AG09319 (cell line): ENCODE results near the gene NUAK2.
"Not testable (repeated sequence)": the region's sequence is repeated elsewhere in the genome, so short reads cannot be mapped to it uniquely, and the experiment has no call there.

ENCODE experiments used
- DNase-seq: peaks from one replicate; pipeline ENCODE4 v3.0.0-alpha.2; 2010; ENCODE audit warnings: low read depth; ENCODE audit errors: extremely low read depth
- TF ChIP-seq, protein P1 (sequence below): IDR thresholded peaks from 2 replicates; pipeline ENCODE4 v1.5.1; 2011; ENCODE audit warnings: low read depth, mild to moderate bottlenecking, inconsistent platforms, low read length, moderate library complexity

Gene NUAK2

DNA sequence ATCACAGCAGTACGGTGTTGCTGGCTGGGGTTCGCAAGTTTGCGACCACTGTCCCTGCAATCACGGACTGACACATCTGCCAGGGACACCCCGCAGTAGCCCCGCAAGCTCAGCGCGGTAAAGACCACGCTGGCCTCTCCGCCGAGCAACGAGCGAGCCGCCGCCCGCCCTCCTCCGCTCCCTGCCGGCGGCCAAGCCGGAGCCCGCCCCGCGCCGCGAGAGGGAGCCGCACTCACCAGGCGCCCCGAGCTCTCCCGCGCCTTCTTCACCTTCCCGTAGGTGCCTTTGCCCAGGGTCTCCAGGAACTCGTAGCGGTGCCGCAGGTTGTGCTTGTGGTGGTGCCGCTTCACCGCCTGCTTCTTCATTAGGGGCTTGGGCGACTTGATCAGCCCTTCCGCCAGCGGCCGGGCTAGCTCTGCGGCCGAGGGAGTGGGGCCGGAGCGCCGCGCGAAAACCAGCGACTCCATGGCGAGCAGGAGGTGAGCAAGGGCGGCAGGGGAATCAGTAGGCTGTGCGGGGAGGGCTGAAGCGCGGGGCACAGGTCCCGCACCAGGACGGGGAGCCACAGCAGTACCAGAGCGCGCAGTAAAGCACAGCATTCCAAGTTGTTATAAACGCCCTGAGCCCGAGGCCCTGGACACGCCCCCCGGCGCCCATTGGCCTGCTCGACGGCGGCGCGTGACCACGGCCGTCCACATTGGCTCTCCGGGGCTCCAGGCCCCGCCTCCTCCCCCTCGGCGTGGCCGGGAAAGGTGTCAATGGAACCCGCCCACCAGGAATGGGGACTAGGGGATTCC lies at the start of gene NUAK2:
Gene NUAK2, minus strand, starts transcription at position 584 of the 797 bp plus-strand sequence. Its CDS starts 117 bp downstream, at position 467.
- no peak for DNase-seq

DNA sequence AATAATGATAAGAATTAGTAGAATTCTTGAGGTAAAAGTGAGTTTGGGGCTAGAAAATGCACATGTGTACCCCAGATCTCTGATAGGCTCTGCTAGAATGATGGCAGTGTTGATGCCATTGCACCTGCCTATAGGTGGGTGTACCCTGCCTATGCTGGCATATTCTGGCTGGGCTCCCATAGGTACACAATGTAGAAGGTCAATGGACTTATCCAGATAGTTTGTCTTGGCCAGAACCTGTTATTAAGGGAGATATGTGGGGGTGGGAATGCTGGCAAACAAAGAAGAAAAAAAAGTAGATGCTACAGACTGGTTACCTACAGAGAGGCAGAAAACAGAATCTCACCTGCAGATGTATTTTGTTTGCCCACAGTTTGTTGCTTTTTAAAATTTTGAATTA lies 49.2 kb upstream of the NUAK2 start:
- DNase-seq: no peak
- TF ChIP-seq, protein P1, sequence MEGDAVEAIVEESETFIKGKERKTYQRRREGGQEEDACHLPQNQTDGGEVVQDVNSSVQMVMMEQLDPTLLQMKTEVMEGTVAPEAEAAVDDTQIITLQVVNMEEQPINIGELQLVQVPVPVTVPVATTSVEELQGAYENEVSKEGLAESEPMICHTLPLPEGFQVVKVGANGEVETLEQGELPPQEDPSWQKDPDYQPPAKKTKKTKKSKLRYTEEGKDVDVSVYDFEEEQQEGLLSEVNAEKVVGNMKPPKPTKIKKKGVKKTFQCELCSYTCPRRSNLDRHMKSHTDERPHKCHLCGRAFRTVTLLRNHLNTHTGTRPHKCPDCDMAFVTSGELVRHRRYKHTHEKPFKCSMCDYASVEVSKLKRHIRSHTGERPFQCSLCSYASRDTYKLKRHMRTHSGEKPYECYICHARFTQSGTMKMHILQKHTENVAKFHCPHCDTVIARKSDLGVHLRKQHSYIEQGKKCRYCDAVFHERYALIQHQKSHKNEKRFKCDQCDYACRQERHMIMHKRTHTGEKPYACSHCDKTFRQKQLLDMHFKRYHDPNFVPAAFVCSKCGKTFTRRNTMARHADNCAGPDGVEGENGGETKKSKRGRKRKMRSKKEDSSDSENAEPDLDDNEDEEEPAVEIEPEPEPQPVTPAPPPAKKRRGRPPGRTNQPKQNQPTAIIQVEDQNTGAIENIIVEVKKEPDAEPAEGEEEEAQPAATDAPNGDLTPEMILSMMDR: no peak

More for the DNA sequence above, at the start of gene NUAK2:
- TF ChIP-seq, protein P1: peak; percentile 19

DNA sequence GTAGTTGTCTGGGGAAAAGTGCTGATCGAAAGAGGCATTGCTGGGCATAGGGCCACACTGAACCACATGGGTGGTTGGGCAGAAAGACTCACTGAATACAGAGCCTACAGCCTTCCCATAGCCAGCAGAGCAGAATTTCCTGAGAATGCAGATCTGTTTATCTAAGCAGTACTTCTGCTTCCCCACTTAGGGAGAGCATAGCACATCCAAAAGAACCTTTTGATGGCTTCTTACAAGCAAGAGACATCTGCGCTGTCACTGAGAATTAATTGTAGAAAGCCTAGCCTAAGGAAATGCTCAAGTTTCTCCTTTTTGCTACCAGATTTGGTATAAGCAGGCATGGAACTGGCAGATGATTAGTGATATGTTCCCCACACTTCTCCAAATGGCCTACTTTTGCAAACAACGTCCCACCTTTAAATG lies 48.2 kb upstream of the NUAK2 start:
- DNase-seq: no peak
- TF ChIP-seq, protein P1: no peak

DNA sequence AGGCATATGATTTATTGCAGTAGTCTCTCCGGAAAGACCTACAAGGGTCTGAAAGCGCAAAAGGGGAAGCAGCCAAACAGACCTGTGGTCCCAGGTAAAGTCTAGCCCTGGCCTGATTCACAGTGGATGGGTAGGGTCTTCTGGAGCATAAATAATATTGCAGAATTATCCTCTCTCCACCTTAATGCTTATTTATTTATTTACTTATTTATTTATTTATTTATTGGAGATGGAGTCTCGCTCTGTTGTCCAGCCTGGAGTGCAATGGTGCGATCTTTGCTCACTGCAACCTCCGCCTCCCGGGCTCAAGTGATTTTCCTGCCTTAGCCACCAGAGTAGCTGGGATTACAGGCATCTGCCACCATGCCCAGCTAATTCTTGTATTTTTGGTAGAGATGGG lies 46.9 kb upstream of the NUAK2 start:
- TF ChIP-seq, protein P1: no peak

DNA sequence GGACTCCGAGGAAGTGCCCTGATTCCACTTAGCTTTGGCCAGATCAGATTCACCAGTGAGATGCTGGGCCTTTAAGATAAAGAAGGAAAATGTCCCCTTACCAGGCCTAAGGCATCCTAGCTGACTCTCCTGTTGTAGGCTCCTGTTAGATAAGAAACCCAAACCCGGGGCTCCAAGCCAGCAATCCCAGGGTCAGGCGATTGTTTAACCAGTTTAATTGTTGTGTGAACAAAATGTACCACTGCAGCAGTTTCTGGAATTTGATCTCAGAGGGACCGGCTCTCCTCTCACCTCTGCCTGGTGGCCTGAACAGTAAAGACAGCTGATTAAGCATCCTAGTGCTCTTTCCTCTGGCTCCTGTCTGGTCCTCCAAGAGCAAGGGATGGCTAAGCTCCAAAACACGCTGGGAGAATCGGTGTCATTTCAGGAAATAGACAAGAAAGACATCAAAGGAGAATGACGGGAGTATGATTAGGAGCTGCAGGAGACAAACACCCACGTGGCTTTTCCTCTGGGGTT lies 44.5 kb upstream of the NUAK2 start:
- no peak for DNase-seq
- TF ChIP-seq, protein P1: no peak

More for the DNA sequence above, 46.9 kb upstream of the NUAK2 start:
- no peak for DNase-seq

DNA sequence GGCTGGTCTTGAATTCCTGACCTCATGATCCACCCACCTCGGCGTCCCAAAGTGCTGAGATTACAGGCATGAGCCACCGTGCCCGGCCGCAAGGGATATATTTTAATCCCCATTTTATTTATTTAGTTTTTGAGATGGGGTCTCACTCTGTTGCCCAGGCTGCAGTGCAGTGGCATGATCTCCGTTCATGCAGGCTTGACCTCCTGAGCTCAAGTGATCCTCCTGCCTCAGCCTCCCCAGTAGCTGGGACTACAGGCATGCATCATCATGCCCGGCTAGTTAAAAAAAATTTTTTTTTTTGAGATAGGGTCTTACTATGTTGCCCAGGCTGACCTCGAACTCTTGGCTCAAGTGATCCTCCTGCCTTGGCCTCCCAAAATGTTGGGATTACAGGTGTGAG lies 43.5 kb upstream of the NUAK2 start:
- not testable (repeated sequence) for DNase-seq

DNA sequence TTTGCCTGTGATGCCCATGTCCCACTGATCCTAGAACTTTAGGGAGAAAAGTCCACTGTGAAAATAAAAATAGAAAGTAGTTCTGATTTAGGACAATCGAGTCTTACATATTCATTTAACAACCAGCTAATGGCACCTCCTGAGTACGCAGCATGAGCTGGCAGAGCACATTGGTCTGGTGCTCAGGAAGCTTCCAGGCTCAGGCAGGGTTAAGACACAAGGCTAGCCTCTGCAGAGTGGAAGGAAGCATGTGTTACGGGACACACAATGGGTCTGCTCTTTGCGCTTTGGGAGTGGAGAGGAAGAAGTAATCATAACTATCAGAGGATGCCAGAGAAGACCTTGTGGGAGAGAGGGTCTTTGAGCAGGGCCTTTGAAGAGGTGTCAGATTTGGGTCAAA lies 39.3 kb upstream of the NUAK2 start:
- TF ChIP-seq, protein P1: no peak

More for the DNA sequence above, 39.3 kb upstream of the NUAK2 start:
- DNase-seq: no peak
